ENCODE measurements around the gene XRCC2. TPM values are rescaled to one million over a fixed set of nuclear protein-coding genes. Genes with fewer than 3 reads are reported as not detected.

XRCC2 gene
- total and polyA plus RNA-seq, 2 of the 4 experiments (the other 2 are of a cell fraction), result 2.2 to 3.6 TPM

DNA sequence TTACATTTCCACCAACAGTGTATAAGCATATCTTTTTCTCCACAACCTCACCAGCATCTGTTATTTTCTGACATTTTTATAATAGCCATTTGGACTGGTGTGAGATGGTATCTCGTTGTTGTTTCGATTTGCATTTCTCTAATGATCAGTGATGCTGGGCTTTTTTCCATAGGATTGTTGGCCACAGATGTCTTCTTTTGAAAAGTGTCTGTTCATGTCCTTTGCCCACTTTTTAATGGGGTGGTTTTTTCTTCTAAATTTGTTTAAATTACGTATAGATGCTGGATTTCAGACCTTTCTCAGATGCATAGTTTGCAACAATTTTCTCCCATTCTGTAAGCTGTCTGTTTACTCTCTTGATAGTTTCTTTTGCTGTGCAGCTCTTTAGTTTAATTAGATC is 28.9 kb downstream of the XRCC2 start:
- Histone ChIP-seq H2BK5ac (ENCODE audit: low read depth, low read length, poor library complexity, severe bottlenecking) (no peak overlapping the region), H2AK5ac (ENCODE audit: low read depth, low read length) (no peak overlapping the region), H3K18ac (ENCODE audit: low read depth, low read length) (no peak overlapping the region), H4K20me1 (ENCODE audit: insufficient read depth, low read length) (no peaks in the 10 kb centered on the region), H4K91ac (ENCODE audit: insufficient read depth, low read depth, low read length) (no peak overlapping the region), H3K79me1 (ENCODE audit: low read depth in 1 of 2, low read length in 2 of 2) (no peaks in the 10 kb centered on the region; a peak in 1 of 4 replicates), H3K4ac (ENCODE audit: low read depth, low read length) (no peak overlapping the region), H3K4me1 (ENCODE audit: control insufficient read depth, insufficient read depth, low read length) (no peaks in the 10 kb centered on the region), H3K27me3 (ENCODE audit: control insufficient read depth, insufficient read depth, low read length) (no peaks in the 10 kb centered on the region), H4K8ac (ENCODE audit: low read depth in 2 of 2, low read length in 2 of 2) (no peak overlapping the region), H2BK20ac (ENCODE audit: low read depth, low read length) (no peak overlapping the region), H3K27ac (ENCODE audit: insufficient read depth, low read length) (no peak overlapping the region), H2AFZ (replicated peaks; ENCODE audit: low read length, poor library complexity) (no peak overlapping the region), H4K5ac (ENCODE audit: low read depth, low read length) (no peak overlapping the region), H3K23ac (ENCODE audit: low read depth, low read length) (no peak overlapping the region), H3K36me3 (ENCODE audit: control insufficient read depth, insufficient read depth, low read length) (peaks cover 1% of the 10 kb centered on the region; the same call in 1 of the 2 replicates), H3K9ac (ENCODE audit: low read depth, low read length) (no peak overlapping the region), H3K9me3 (ENCODE audit: control insufficient read depth, insufficient read depth, low read length) (no peaks in the 10 kb centered on the region), H2BK15ac (ENCODE audit: low read depth, low read length) (no peak overlapping the region), H2AK9ac (replicated peaks; ENCODE audit: low read depth, low read length, poor library complexity) (no peak overlapping the region), H3K14ac (replicated peaks; ENCODE audit: low read depth, low read length) (no peak overlapping the region), H3K4me2 (ENCODE audit: low read depth, low read length) (no peak overlapping the region), H3K4me3 (ENCODE audit: insufficient read depth, low read depth, low read length) (no peak overlapping the region), H3K9me1 (ENCODE audit: insufficient read depth, low read length) (no peaks in the 10 kb centered on the region), H2BK120ac (ENCODE audit: low read depth, low read length) (no peak overlapping the region), H3K56ac (ENCODE audit: extremely low read depth, insufficient read depth, low read length) (no peak overlapping the region)
- DNase-seq, result no peak
- ChIA-PET CTCF (no interaction called here), POLR2A (ENCODE audit: unreplicated experiment) (no interaction called here)
- no TSS peak for BruUV-seq (replicated peaks)
- TF ChIP-seq MXI1 (IDR thresholded peaks at IDR 0.05; ENCODE audit: borderline replicate concordance, low read depth, low read length) (no peak), SMC3 (IDR thresholded peaks at IDR 0.05; ENCODE audit: low read depth, low read length) (no peak), MAFK (IDR thresholded peaks at IDR 0.05; ENCODE audit: low read depth, low read length) (no peak), CHD1 (IDR thresholded peaks at IDR 0.05; ENCODE audit: low read depth, low read length) (no peak), RAD21 (IDR thresholded peaks at IDR 0.05; ENCODE audit: low read length) (no peak), NFE2L2 (IDR thresholded peaks at IDR 0.05; ENCODE audit: low read depth, low read length) (no peak), POLR2A (IDR thresholded peaks at IDR 0.05; ENCODE audit: low read depth, low read length) (no peak), MAZ (IDR thresholded peaks at IDR 0.05; ENCODE audit: borderline replicate concordance, low read depth, low read length) (no peak), FOS (IDR thresholded peaks at IDR 0.05; ENCODE audit: low read depth, low read length) (no peak), CEBPB (IDR thresholded peaks at IDR 0.05; ENCODE audit: low read depth, low read length) (no peak), RFX5 (IDR thresholded peaks at IDR 0.05; ENCODE audit: low read depth, low read length) (no peak), RCOR1 (IDR thresholded peaks at IDR 0.05; ENCODE audit: insufficient replicate concordance, low read length) (no peak), BHLHE40 (IDR thresholded peaks at IDR 0.05; ENCODE audit: low read depth, low read length) (no peak)
- TF ChIP-seq, protein P1, sequence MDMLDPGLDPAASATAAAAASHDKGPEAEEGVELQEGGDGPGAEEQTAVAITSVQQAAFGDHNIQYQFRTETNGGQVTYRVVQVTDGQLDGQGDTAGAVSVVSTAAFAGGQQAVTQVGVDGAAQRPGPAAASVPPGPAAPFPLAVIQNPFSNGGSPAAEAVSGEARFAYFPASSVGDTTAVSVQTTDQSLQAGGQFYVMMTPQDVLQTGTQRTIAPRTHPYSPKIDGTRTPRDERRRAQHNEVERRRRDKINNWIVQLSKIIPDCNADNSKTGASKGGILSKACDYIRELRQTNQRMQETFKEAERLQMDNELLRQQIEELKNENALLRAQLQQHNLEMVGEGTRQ (IDR thresholded peaks at IDR 0.05; ENCODE audit: low read depth, low read length), result no peak
- TF ChIP-seq, protein P2, sequence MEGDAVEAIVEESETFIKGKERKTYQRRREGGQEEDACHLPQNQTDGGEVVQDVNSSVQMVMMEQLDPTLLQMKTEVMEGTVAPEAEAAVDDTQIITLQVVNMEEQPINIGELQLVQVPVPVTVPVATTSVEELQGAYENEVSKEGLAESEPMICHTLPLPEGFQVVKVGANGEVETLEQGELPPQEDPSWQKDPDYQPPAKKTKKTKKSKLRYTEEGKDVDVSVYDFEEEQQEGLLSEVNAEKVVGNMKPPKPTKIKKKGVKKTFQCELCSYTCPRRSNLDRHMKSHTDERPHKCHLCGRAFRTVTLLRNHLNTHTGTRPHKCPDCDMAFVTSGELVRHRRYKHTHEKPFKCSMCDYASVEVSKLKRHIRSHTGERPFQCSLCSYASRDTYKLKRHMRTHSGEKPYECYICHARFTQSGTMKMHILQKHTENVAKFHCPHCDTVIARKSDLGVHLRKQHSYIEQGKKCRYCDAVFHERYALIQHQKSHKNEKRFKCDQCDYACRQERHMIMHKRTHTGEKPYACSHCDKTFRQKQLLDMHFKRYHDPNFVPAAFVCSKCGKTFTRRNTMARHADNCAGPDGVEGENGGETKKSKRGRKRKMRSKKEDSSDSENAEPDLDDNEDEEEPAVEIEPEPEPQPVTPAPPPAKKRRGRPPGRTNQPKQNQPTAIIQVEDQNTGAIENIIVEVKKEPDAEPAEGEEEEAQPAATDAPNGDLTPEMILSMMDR (conservative IDR thresholded peaks at IDR 0.05; ENCODE audit: low read depth, low read length), result no peak
- TF ChIP-seq, protein P3, sequence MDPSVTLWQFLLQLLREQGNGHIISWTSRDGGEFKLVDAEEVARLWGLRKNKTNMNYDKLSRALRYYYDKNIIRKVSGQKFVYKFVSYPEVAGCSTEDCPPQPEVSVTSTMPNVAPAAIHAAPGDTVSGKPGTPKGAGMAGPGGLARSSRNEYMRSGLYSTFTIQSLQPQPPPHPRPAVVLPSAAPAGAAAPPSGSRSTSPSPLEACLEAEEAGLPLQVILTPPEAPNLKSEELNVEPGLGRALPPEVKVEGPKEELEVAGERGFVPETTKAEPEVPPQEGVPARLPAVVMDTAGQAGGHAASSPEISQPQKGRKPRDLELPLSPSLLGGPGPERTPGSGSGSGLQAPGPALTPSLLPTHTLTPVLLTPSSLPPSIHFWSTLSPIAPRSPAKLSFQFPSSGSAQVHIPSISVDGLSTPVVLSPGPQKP (IDR thresholded peaks at IDR 0.05; ENCODE audit: borderline replicate concordance, low read depth, low read length), result no peak
- intact Hi-C loops (cut with micrococcal nuclease), result no loop called here
- dilution Hi-C loops (cut with HindIII; ENCODE audit: low sequenced_read_pairs, unreplicated experiment), result no loop called here
- no peak for ATAC-seq (ENCODE audit: low read depth)
- in situ Hi-C loops (cut with MboI; ENCODE audit: low sequenced_read_pairs), result no loop called here
- no CpG with 5 or more reads among the region's 3 CpGs for WGBS, 2 experiments (ENCODE audit: extremely low coverage in 2 of 2, insufficient read length in 1 of 2)

Data from IMR-90 (cell line).